ENCODE measurements around the gene AP4S1.

Gene AP4S1

GRCh38 chr14:31026450-31027235, 1.2 kb downstream of the AP4S1 start:
- peak overlapping the region; percentile 97 for H3K9ac ChIP-seq (ENCODE audit: low read length)
- peak overlapping the region; percentile 67 for H4K8ac ChIP-seq (ENCODE audit: low read length)
- H3K4me1 ChIP-seq (ENCODE audit: control insufficient read depth, insufficient read depth, low read depth, low read length), result peaks cover 2% of the 10 kb centered on the region
- H3K14ac ChIP-seq (ENCODE audit: low read length in 2 of 2), result no peak overlapping the region
- peak overlapping the region; percentile 71 for H4K91ac ChIP-seq (ENCODE audit: low read length)
- peak overlapping the region in 1 of 2 experiments; percentile 65 for H3K4ac ChIP-seq (ENCODE audit: low read depth in 1 of 2, low read length in 2 of 2)
- peaks cover 0 to 10% of the 10 kb centered on the region in 2 experiments for H3K36me3 ChIP-seq (ENCODE audit: control insufficient read depth in 1 of 2, insufficient read depth in 2 of 2, low read depth in 1 of 2, low read length in 2 of 2)
- H2BK120ac ChIP-seq (ENCODE audit: low read depth, low read length), result no peak overlapping the region
- DNase-seq, result peak; percentile 99
- H2BK5ac ChIP-seq (ENCODE audit: low read depth, low read length, poor library complexity, severe bottlenecking), result peak overlapping the region; percentile 97
- peak overlapping the region; percentile 61 to 97 for H3K18ac ChIP-seq (ENCODE audit: low read depth in 1 of 2, low read length in 2 of 2)
- H3K23ac ChIP-seq (ENCODE audit: low read length in 2 of 2), result no peak overlapping the region
- H3K79me1 ChIP-seq (replicated peaks; ENCODE audit: low read length, poor library complexity, severe bottlenecking), result peaks cover 8% of the 10 kb centered on the region
- peak overlapping the region; percentile 79 for H3K4me2 ChIP-seq (ENCODE audit: low read length, poor library complexity, severe bottlenecking)
- H3K4me3 ChIP-seq (ENCODE audit: insufficient read depth in 1 of 2, low read depth in 1 of 2, low read length in 2 of 2), result peak overlapping the region; percentile 89 to 99
- no peaks in the 10 kb centered on the region for H3K27me3 ChIP-seq (ENCODE audit: control insufficient read depth in 1 of 2, insufficient read depth in 1 of 2, low read length in 2 of 2)
- H2AFZ ChIP-seq (ENCODE audit: low read depth, low read length), result peak overlapping the region; percentile 58
- 1% methylated on average over 42 of the region's 48 CpGs for WGBS
- peak overlapping the region; percentile 100 for H3K27ac ChIP-seq (ENCODE audit: low read length, poor library complexity, severe bottlenecking)
- no peak overlapping the region for H2BK15ac ChIP-seq (ENCODE audit: low read depth, poor library complexity, severe bottlenecking)
- H2AK5ac ChIP-seq (ENCODE audit: low read length, severe bottlenecking), result no peak overlapping the region
- no peaks in the 10 kb centered on the region for H3K9me3 ChIP-seq (ENCODE audit: control insufficient read depth, low read length)
- no peak overlapping the region for H2BK12ac ChIP-seq (ENCODE audit: low read length in 2 of 2)

- Histone ChIP-seq H2AFZ (ENCODE audit: low read depth, low read length) (no peak overlapping the region), H3K4ac (ENCODE audit: low read depth in 1 of 2, low read length in 2 of 2) (no peak overlapping the region), H2BK15ac (ENCODE audit: low read depth, poor library complexity, severe bottlenecking) (no peak overlapping the region), H2BK5ac (ENCODE audit: low read depth, low read length, poor library complexity, severe bottlenecking) (no peak overlapping the region), H3K27me3 (ENCODE audit: control insufficient read depth in 1 of 2, insufficient read depth in 1 of 2, low read length in 2 of 2) (no peaks in the 10 kb centered on the region), H3K36me3 (ENCODE audit: control insufficient read depth in 1 of 2, insufficient read depth in 2 of 2, low read depth in 1 of 2, low read length in 2 of 2) (peaks cover 0 to under 1% of the 10 kb centered on the region in 2 experiments), H3K4me3 (ENCODE audit: insufficient read depth in 1 of 2, low read depth in 1 of 2, low read length in 2 of 2) (peak overlapping the region in 1 of 2 experiments; percentile 99), H4K91ac (ENCODE audit: low read length) (no peak overlapping the region), H3K18ac (ENCODE audit: low read depth in 1 of 2, low read length in 2 of 2) (no peak overlapping the region), H3K9ac (ENCODE audit: low read length) (peak overlapping the region; percentile 97), H3K79me1 (replicated peaks; ENCODE audit: low read length, poor library complexity, severe bottlenecking) (peaks cover 8% of the 10 kb centered on the region), H3K23ac (ENCODE audit: low read length in 2 of 2) (no peak overlapping the region), H2BK12ac (ENCODE audit: low read length in 2 of 2) (no peak overlapping the region), H2AK5ac (ENCODE audit: low read length, severe bottlenecking) (no peak overlapping the region), H2BK120ac (ENCODE audit: low read depth, low read length) (no peak overlapping the region), H4K8ac (ENCODE audit: low read length) (no peak overlapping the region), H3K4me1 (ENCODE audit: control insufficient read depth, insufficient read depth, low read depth, low read length) (peaks cover 3% of the 10 kb centered on the region), H3K4me2 (ENCODE audit: low read length, poor library complexity, severe bottlenecking) (no peak overlapping the region), H3K14ac (ENCODE audit: low read length in 2 of 2) (no peak overlapping the region), H3K27ac (ENCODE audit: low read length, poor library complexity, severe bottlenecking) (no peak overlapping the region), H3K9me3 (ENCODE audit: control insufficient read depth, low read length) (no peaks in the 10 kb centered on the region)
- no CpG with 5 or more reads among the region's 1 CpG for WGBS
- DNase-seq, result no peak
Observed at GRCh38 chr14:31027847-31028246, 2.4 kb downstream of the AP4S1 start.

- Histone ChIP-seq H3K4me1 (ENCODE audit: control insufficient read depth, insufficient read depth, low read depth, low read length) (peaks cover 3% of the 10 kb centered on the region), H2BK5ac (ENCODE audit: low read depth, low read length, poor library complexity, severe bottlenecking) (no peak overlapping the region), H3K9ac (ENCODE audit: low read length) (no peak overlapping the region), H2AFZ (ENCODE audit: low read depth, low read length) (no peak overlapping the region), H3K4me3 (ENCODE audit: insufficient read depth in 1 of 2, low read depth in 1 of 2, low read length in 2 of 2) (no peak overlapping the region), H3K14ac (ENCODE audit: low read length in 2 of 2) (no peak overlapping the region), H2AK5ac (ENCODE audit: low read length, severe bottlenecking) (no peak overlapping the region), H4K8ac (ENCODE audit: low read length) (no peak overlapping the region), H3K4me2 (ENCODE audit: low read length, poor library complexity, severe bottlenecking) (no peak overlapping the region), H2BK15ac (ENCODE audit: low read depth, poor library complexity, severe bottlenecking) (no peak overlapping the region), H3K18ac (ENCODE audit: low read depth in 1 of 2, low read length in 2 of 2) (no peak overlapping the region), H3K27ac (ENCODE audit: low read length, poor library complexity, severe bottlenecking) (no peak overlapping the region), H2BK120ac (ENCODE audit: low read depth, low read length) (no peak overlapping the region), H3K23ac (ENCODE audit: low read length in 2 of 2) (no peak overlapping the region), H3K9me3 (ENCODE audit: control insufficient read depth, low read length) (no peaks in the 10 kb centered on the region), H3K4ac (ENCODE audit: low read depth in 1 of 2, low read length in 2 of 2) (no peak overlapping the region), H3K79me1 (replicated peaks; ENCODE audit: low read length, poor library complexity, severe bottlenecking) (peaks cover 8% of the 10 kb centered on the region), H4K91ac (ENCODE audit: low read length) (no peak overlapping the region), H3K27me3 (ENCODE audit: control insufficient read depth in 1 of 2, insufficient read depth in 1 of 2, low read length in 2 of 2) (no peaks in the 10 kb centered on the region), H3K36me3 (ENCODE audit: control insufficient read depth in 1 of 2, insufficient read depth in 2 of 2, low read depth in 1 of 2, low read length in 2 of 2) (no peaks in the 10 kb centered on the region), H2BK12ac (ENCODE audit: low read length in 2 of 2) (no peak overlapping the region)
- WGBS, result 92% methylated on average over 3 of the region's 3 CpGs
- DNase-seq, result no peak
Observed at GRCh38 chr14:31029016-31029970, 3.8 kb downstream of the AP4S1 start.

- no peak overlapping the region for H2AFZ ChIP-seq (ENCODE audit: low read depth, low read length)
- H4K8ac ChIP-seq (ENCODE audit: low read length), result no peak overlapping the region
- no peak for DNase-seq
- no peak overlapping the region for H3K23ac ChIP-seq (ENCODE audit: low read length in 2 of 2)
- no peak overlapping the region for H2BK120ac ChIP-seq (ENCODE audit: low read depth, low read length)
- H4K91ac ChIP-seq (ENCODE audit: low read length), result no peak overlapping the region
- H2BK12ac ChIP-seq (ENCODE audit: low read length in 2 of 2), result no peak overlapping the region
- WGBS, result 96% methylated on average over 5 of the region's 5 CpGs
- H3K4me1 ChIP-seq (ENCODE audit: control insufficient read depth, insufficient read depth, low read depth, low read length), result peaks cover 4% of the 10 kb centered on the region
- H2AK5ac ChIP-seq (ENCODE audit: low read length, severe bottlenecking), result no peak overlapping the region
- H3K4me3 ChIP-seq (ENCODE audit: insufficient read depth in 1 of 2, low read depth in 1 of 2, low read length in 2 of 2), result no peak overlapping the region
- no peak overlapping the region for H2BK15ac ChIP-seq (ENCODE audit: low read depth, poor library complexity, severe bottlenecking)
- H3K9ac ChIP-seq (ENCODE audit: low read length), result no peak overlapping the region
- H3K27me3 ChIP-seq (ENCODE audit: control insufficient read depth in 1 of 2, insufficient read depth in 1 of 2, low read length in 2 of 2), result no peaks in the 10 kb centered on the region
- peaks cover 8% of the 10 kb centered on the region for H3K79me1 ChIP-seq (replicated peaks; ENCODE audit: low read length, poor library complexity, severe bottlenecking)
- no peak overlapping the region for H3K4ac ChIP-seq (ENCODE audit: low read depth in 1 of 2, low read length in 2 of 2)
- H3K18ac ChIP-seq (ENCODE audit: low read depth in 1 of 2, low read length in 2 of 2), result no peak overlapping the region
- no peak overlapping the region for H2BK5ac ChIP-seq (ENCODE audit: low read depth, low read length, poor library complexity, severe bottlenecking)
- no peaks in the 10 kb centered on the region for H3K36me3 ChIP-seq (ENCODE audit: control insufficient read depth in 1 of 2, insufficient read depth in 2 of 2, low read depth in 1 of 2, low read length in 2 of 2)
- H3K4me2 ChIP-seq (ENCODE audit: low read length, poor library complexity, severe bottlenecking), result no peak overlapping the region
- no peak overlapping the region for H3K27ac ChIP-seq (ENCODE audit: low read length, poor library complexity, severe bottlenecking)
- H3K14ac ChIP-seq (ENCODE audit: low read length in 2 of 2), result no peak overlapping the region
- no peaks in the 10 kb centered on the region for H3K9me3 ChIP-seq (ENCODE audit: control insufficient read depth, low read length)
Observed at GRCh38 chr14:31030469-31030868, 5.0 kb downstream of the AP4S1 start.

Measured in mesenchymal stem cell (in vitro differentiated cells and primary cell).